ENCODE results near the gene DEPDC4.

DEPDC4 gene

DNA sequence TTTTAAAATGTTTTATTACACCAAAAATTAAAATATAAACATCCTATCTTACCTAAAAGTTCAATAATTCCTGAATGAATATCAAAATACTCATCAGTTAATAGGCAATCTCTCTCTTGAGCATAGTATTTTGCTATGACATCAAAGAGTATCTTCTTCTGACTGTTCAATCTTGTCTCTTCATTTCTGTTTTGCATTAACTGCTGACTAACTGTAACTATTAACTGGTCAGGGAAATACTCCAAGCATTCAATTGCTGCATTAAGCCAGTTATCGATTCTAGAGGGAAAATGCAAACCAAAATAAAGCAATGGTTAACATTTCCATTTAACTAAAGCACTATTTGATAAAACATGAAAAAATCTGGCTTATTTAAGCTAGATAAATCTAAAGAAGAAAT is 13.4 kb downstream of the DEPDC4 start:
- no peaks in the 10 kb centered on the region for H3K9me3 ChIP-seq (ENCODE audit: low read depth, low read length)
- H3K4me3 ChIP-seq, result no peak overlapping the region
- no peak overlapping the region for H3K27ac ChIP-seq
- no peak for DNase-seq (ENCODE audit: low read depth, low spot score)
- no peaks in the 10 kb centered on the region for H3K36me3 ChIP-seq (ENCODE audit: insufficient read depth, low read length)
- TF ChIP-seq POLR2AphosphoS5 (IDR thresholded peaks at IDR 0.05; ENCODE audit: borderline replicate concordance, low read depth, low read length), result no peak
- TF ChIP-seq FOXP2 (optimal IDR thresholded peaks at IDR 0.05; ENCODE audit: control extremely low read depth, extremely low read length, insufficient read depth), result no peak
- no peak for TF ChIP-seq EZH2 (IDR thresholded peaks at IDR 0.05)
- H3K9ac ChIP-seq (ENCODE audit: insufficient read length), result no peak overlapping the region

DNA sequence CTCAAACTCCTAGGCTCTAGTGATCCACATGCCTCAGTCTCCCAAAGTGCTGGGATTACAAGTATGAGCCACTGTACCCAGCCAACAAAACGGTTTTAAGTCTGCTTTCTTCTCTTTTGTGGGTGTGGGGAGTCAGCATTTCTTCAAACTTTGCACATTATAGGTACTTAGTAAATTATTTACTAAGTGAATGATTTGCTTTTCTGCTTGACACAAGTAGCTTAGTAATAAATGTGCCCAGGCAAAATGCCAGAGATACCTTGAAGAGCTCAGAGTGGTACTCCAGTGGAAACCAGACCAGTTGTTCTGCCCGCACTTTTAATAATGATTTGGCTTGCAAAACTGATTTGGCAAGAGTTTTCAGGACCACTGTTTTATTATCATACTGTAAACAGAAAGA is 15.0 kb downstream of the DEPDC4 start:
- no peak overlapping the region for H3K4me3 ChIP-seq
- TF ChIP-seq POLR2AphosphoS5 (IDR thresholded peaks at IDR 0.05; ENCODE audit: borderline replicate concordance, low read depth, low read length) (no peak), EZH2 (IDR thresholded peaks at IDR 0.05) (no peak), FOXP2 (optimal IDR thresholded peaks at IDR 0.05; ENCODE audit: control extremely low read depth, extremely low read length, insufficient read depth) (no peak)
- H3K9ac ChIP-seq (ENCODE audit: insufficient read length), result no peak overlapping the region
- H3K9me3 ChIP-seq (ENCODE audit: low read depth, low read length), result no peaks in the 10 kb centered on the region
- H3K36me3 ChIP-seq (ENCODE audit: insufficient read depth, low read length), result no peaks in the 10 kb centered on the region
- DNase-seq (ENCODE audit: low read depth, low spot score), result no peak
- no peak overlapping the region for H3K27ac ChIP-seq

DNA sequence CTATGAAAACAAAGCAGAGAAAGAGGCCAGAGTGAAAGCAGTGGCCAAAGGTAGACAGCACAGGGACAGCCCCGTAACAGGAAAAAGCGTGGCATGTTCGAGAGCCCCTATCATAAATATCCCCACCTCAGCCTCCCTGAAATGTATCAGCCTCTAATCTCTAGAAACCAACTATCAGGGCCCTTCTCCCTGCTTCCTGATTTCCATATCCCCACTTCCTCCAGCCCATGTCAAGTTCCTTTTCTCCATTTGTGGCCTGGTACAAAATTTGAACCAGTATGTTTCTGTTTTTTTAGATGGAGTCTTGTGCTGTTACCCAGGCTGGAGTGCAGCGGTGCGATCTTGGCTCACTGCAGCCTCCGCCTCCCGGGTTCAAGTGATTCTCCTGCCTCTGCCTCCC is 16.9 kb downstream of the DEPDC4 start:
- Histone ChIP-seq H3K4me3 (no peak overlapping the region), H3K36me3 (ENCODE audit: insufficient read depth, low read length) (no peaks in the 10 kb centered on the region), H3K27ac (no peak overlapping the region), H3K9me3 (ENCODE audit: low read depth, low read length) (no peaks in the 10 kb centered on the region), H3K9ac (ENCODE audit: insufficient read length) (no peak overlapping the region)
- TF ChIP-seq EZH2 (IDR thresholded peaks at IDR 0.05), result no peak
- TF ChIP-seq POLR2AphosphoS5 (IDR thresholded peaks at IDR 0.05; ENCODE audit: borderline replicate concordance, low read depth, low read length), result no peak
- no peak for TF ChIP-seq FOXP2 (optimal IDR thresholded peaks at IDR 0.05; ENCODE audit: control extremely low read depth, extremely low read length, insufficient read depth)
- no peak for DNase-seq (ENCODE audit: low read depth, low spot score)

DNA sequence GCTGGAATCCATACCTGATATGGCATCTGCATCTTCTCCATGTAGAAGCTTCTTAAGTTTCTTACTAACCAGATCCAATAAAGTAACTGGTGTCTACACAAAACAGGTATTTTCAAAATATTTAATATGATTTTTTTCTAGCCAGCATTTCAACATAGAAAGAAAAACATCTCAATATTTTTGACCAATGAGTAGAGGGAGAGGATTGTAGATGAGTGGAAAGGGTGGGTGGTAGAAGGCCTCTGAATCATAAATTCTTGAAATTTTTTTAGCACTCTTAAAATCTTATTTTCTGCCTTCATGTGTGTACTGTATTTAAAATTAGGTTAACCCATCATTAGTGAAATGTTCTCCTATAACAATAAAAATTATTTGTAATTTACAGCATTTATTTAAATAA is 18.0 kb downstream of the DEPDC4 start:
- no peak overlapping the region for H3K4me3 ChIP-seq
- TF ChIP-seq EZH2 (IDR thresholded peaks at IDR 0.05), result no peak
- TF ChIP-seq FOXP2 (optimal IDR thresholded peaks at IDR 0.05; ENCODE audit: control extremely low read depth, extremely low read length, insufficient read depth), result no peak
- TF ChIP-seq POLR2AphosphoS5 (IDR thresholded peaks at IDR 0.05; ENCODE audit: borderline replicate concordance, low read depth, low read length), result no peak
- H3K27ac ChIP-seq, result no peak overlapping the region
- no peaks in the 10 kb centered on the region for H3K9me3 ChIP-seq (ENCODE audit: low read depth, low read length)
- no peaks in the 10 kb centered on the region for H3K36me3 ChIP-seq (ENCODE audit: insufficient read depth, low read length)
- H3K9ac ChIP-seq (ENCODE audit: insufficient read length), result no peak overlapping the region
- no peak for DNase-seq (ENCODE audit: low read depth, low spot score)

DNA sequence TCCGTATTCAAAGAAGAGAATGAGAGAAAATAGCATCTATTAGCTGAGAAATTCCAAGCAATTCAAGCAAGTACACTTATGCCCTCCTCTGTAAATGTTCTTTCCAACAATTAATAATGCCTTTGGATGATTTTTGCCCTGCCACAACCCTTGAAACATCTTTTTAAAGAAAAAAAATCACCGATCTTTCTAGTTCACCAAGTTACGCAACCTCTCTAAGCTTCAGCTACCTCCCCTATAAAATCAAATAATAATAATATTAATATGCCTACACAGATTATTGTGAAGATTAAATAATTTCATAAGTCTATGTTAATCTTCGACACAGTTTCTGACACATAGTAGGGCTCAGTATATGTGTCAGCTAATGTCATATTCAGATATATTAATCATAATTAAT is 19.1 kb downstream of the DEPDC4 start:
- TF ChIP-seq POLR2AphosphoS5 (IDR thresholded peaks at IDR 0.05; ENCODE audit: borderline replicate concordance, low read depth, low read length), result no peak
- no peak for TF ChIP-seq FOXP2 (optimal IDR thresholded peaks at IDR 0.05; ENCODE audit: control extremely low read depth, extremely low read length, insufficient read depth)
- no peak for TF ChIP-seq EZH2 (IDR thresholded peaks at IDR 0.05)
- Histone ChIP-seq H3K36me3 (ENCODE audit: insufficient read depth, low read length) (no peaks in the 10 kb centered on the region), H3K4me3 (no peak overlapping the region), H3K27ac (no peak overlapping the region), H3K9me3 (ENCODE audit: low read depth, low read length) (no peaks in the 10 kb centered on the region), H3K9ac (ENCODE audit: insufficient read length) (no peak overlapping the region)
- no peak for DNase-seq (ENCODE audit: low read depth, low spot score)

DNA sequence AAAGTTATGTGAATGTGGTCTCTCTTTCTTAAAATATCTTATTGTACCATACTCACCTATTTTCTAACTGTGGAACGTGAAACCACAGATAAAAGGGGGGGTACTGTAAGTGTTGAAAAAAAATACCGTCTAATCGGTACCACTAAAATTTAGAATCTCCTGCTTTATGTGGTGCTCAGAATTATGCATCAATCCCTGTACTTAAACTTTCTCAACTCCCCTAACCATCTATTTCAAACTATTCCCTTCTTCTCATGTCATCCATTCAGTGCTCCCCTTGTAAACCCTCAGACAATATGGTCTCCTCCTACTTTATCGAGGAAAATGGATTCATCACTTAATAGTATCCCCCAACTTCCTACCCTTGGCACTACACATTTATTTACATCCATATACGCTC is 23.7 kb downstream of the DEPDC4 start:
- no peaks in the 10 kb centered on the region for H3K36me3 ChIP-seq (ENCODE audit: insufficient read depth, low read length)
- H3K27ac ChIP-seq, result no peak overlapping the region
- H3K9ac ChIP-seq (ENCODE audit: insufficient read length), result no peak overlapping the region
- no peaks in the 10 kb centered on the region for H3K9me3 ChIP-seq (ENCODE audit: low read depth, low read length)
- TF ChIP-seq EZH2 (IDR thresholded peaks at IDR 0.05) (no peak), FOXP2 (optimal IDR thresholded peaks at IDR 0.05; ENCODE audit: control extremely low read depth, extremely low read length, insufficient read depth) (no peak), POLR2AphosphoS5 (IDR thresholded peaks at IDR 0.05; ENCODE audit: borderline replicate concordance, low read depth, low read length) (no peak)
- DNase-seq (ENCODE audit: low read depth, low spot score), result no peak
- H3K4me3 ChIP-seq, result no peak overlapping the region

DNA sequence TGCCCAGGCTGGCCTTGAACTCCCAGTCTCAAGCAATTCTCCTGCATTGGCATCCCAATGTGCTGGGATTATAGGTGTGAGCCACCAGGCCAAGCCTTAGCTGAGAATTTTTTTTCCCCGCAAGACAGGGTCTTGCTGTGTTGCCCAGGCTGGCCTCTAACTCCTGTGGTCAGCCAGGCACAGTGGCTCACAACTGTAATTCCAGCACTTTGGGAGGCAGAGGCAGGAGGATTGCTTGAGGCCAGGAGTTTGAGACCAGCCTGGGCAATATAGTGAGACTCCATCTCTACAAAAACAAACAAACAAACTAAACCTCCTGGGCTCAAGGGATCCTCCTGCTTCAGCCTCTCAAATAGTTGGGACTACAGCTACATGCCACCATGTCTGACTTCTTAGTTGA is 27.3 kb downstream of the DEPDC4 start:
- no peaks in the 10 kb centered on the region for H3K9me3 ChIP-seq (ENCODE audit: low read depth, low read length)
- no peaks in the 10 kb centered on the region for H3K36me3 ChIP-seq (ENCODE audit: insufficient read depth, low read length)
- no peak overlapping the region for H3K27ac ChIP-seq

DNA sequence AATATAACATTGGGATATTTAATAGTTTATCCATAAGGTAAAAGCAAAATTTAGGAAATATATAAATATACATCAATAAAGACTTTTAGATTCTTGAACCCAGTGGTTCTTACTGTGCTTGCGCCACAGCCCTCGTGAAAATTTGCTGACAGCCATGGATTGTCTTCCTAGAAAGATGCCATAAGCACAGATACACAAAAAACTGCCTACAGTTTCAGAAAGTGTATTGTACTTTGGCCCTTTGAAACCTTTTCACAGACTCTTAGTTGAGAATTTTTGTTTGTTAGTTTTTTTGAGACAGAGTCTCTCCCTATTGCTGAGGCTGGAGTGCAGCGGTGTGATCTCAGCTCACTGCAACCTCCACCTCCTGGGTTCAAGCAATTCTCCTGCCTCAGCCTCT is 28.1 kb downstream of the DEPDC4 start:
- H3K9ac ChIP-seq (ENCODE audit: insufficient read length), result no peak overlapping the region
- DNase-seq (ENCODE audit: low read depth, low spot score), result no peak
- H3K27ac ChIP-seq, result no peak overlapping the region
- TF ChIP-seq EZH2 (IDR thresholded peaks at IDR 0.05), result no peak
- no peak for TF ChIP-seq POLR2AphosphoS5 (IDR thresholded peaks at IDR 0.05; ENCODE audit: borderline replicate concordance, low read depth, low read length)
- TF ChIP-seq FOXP2 (optimal IDR thresholded peaks at IDR 0.05; ENCODE audit: control extremely low read depth, extremely low read length, insufficient read depth), result no peak
- H3K36me3 ChIP-seq (ENCODE audit: insufficient read depth, low read length), result no peaks in the 10 kb centered on the region
- H3K9me3 ChIP-seq (ENCODE audit: low read depth, low read length), result no peaks in the 10 kb centered on the region
- H3K4me3 ChIP-seq, result no peak overlapping the region

More for the DNA sequence above, 27.3 kb downstream of the DEPDC4 start:
- H3K9ac ChIP-seq (ENCODE audit: insufficient read length), result no peak overlapping the region
- no peak for DNase-seq (ENCODE audit: low read depth, low spot score)
- no peak overlapping the region for H3K4me3 ChIP-seq
- TF ChIP-seq FOXP2 (optimal IDR thresholded peaks at IDR 0.05; ENCODE audit: control extremely low read depth, extremely low read length, insufficient read depth) (no peak), EZH2 (IDR thresholded peaks at IDR 0.05) (no peak), POLR2AphosphoS5 (IDR thresholded peaks at IDR 0.05; ENCODE audit: borderline replicate concordance, low read depth, low read length) (no peak)

DNA sequence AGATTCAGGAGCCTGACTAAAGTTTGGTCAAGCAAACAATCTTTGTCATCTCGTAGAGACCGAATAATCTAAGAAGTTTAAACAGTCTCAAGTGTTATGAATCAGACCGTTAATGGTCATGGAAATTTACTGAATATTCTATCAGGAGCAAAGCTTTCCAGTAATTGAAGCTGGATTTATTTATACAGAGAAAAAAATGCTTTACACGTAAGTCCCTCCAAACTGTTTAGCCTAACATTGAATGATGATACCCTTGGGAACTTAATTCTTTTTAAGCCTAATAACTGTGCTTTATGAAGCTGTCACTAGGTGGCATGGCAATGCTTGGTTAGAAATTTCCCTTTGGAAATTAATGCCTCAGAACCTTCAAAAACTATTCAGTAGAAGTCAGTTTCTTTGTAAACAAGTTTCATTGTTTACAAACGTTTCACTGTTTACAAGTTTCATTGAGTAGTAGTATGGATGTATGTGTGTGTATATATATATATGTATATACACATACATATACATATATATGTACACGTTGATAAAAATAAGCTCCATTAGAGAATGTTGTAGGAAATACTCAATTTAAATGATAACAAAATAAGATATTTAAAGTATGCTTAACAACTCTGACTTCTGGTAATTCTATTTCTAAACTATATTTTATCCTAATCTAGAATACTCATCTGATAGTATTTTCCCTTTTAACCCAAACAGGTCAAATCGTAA is 32.1 kb downstream of the DEPDC4 start:
- no peak for TF ChIP-seq EZH2 (IDR thresholded peaks at IDR 0.05)
- TF ChIP-seq POLR2AphosphoS5 (IDR thresholded peaks at IDR 0.05; ENCODE audit: borderline replicate concordance, low read depth, low read length), result no peak
- TF ChIP-seq FOXP2 (optimal IDR thresholded peaks at IDR 0.05; ENCODE audit: control extremely low read depth, extremely low read length, insufficient read depth), result no peak
- Histone ChIP-seq H3K36me3 (ENCODE audit: insufficient read depth, low read length) (no peaks in the 10 kb centered on the region), H3K9ac (ENCODE audit: insufficient read length) (no peak overlapping the region), H3K9me3 (ENCODE audit: low read depth, low read length) (no peaks in the 10 kb centered on the region), H3K4me3 (peak overlapping the region; percentile 4; the same call in 1 of the 2 replicates), H3K27ac (no peak overlapping the region)
- DNase-seq (ENCODE audit: low read depth, low spot score), result peak; percentile 48

Measured in SK-N-MC (cell line).